GM21786 (cell line): ENCODE results near the gene DNAJC3.

Experiments used
- ATAC-seq: cut with Tn5 transposase; IDR thresholded peaks from one replicate; pipeline ENCODE4 v1.9.1; 2021; ENCODE audit not compliant: unreplicated experiment

DNAJC3 gene

DNA sequence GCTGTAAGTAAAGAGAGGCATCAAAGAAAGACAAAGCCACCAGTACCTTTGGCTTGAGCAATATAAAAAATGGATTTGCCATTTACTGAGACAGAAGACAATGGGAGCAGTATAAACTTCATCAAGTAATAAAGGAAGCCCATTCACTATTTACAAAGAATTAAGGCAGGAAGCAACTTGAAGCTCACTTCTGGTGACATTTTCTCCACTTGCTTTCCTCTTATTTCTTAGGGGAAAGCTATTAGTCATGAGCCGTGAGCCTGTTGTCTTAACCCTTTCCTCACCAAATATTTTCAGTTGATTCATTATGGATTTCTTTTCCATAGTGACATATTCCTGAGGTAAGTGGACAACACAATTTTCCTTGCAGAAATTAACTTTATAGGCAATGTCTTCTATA is 156.8 kb downstream of the DNAJC3 start:
- no peak for ATAC-seq

DNA sequence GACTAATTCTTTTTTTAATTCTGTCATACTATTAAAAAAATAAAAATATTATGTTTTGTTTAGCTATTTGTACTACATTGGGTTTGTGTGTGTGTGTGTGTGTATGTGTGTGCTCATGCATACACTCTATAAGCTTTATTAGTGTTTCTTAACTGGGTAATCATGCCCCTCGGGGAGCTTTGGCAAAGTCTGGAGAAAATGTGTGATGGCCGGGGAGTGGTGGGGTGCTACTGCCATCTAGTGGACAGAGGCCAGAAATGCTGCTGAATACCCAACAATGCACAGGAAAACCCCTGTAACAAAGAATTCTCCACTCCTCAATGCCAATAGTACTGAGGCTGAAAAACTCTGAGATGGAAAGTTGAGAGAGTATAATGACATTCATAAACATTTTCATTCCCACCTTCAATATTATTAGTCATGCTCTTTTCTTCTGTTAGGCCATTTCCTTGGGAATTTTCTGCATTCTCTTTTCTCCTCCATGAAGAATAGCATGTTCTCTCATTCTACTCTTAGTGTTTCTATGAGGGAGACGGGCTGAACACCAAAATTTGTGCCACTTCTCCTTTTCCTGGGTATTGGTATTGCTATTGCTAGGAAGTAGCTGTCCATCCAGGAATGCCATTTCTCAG is 157.3 kb downstream of the DNAJC3 start:
- ATAC-seq = peak; percentile 92

DNA sequence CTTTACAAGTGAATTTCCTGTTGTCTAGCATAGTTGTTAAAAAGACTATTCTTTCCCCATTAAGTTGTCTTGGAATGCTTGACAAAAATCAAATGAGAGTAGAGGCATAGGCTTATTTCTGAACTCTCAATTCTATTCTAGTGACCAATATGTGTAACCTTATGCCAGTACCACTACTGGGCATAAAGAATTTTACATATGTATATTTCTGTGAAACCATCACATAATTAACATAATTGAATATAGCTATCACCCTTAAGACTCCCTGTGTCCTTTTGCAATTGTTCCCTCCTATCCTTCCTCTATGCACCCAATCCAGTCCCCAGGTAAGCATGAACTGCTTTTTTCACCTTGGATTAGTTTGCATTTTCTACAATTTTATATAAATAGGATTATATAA is 165.0 kb downstream of the DNAJC3 start:
- ATAC-seq = no peak

DNA sequence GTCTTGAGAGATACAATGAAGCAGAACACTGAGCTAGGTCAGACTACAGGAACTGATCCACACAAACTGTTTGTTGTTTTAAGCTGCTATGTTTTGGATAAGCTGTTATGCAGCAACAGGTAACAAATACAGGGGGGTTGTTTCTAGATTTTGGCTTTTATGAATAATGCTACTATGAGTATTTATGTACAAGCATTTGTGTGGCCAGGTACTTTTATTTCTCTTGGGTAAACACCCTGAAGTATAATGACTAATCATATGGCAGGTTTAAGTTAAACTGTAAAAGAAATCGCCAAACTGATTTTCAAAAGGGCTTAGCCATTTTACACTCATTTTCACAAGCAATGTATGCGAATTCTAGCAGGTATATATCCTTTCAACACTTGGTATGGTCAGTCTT is 166.0 kb downstream of the DNAJC3 start:
- ATAC-seq = no peak
